LHCN-M2 (cell line): ENCODE results near the gene LRRC27. TPM values are rescaled to one million over a fixed set of nuclear protein-coding genes. Genes with fewer than 3 reads are reported as not detected.

Experiments used
- DNase-seq: peaks from one replicate; pipeline ENCODE4 v3.0.0-alpha.2; 2012; ENCODE audit warnings: low read depth
- total RNA-seq: library from RNA; depleted of rRNA; stranded (reverse); fragments of >200 nt; gene quantifications from 2 replicates; pipeline ENCODE4 v1.2.3, GENCODE V29; 2014

The LRRC27 gene
- total RNA-seq, 1 experiment from 2014 or later, result 5.1 TPM

GRCh38 chr10:132301371-132302330, 30.3 kb upstream of the LRRC27 start:
- DNase-seq, result no peak

GRCh38 chr10:132302421-132303310, 29.3 kb upstream of the LRRC27 start:
- DNase-seq, result no peak

DNA sequence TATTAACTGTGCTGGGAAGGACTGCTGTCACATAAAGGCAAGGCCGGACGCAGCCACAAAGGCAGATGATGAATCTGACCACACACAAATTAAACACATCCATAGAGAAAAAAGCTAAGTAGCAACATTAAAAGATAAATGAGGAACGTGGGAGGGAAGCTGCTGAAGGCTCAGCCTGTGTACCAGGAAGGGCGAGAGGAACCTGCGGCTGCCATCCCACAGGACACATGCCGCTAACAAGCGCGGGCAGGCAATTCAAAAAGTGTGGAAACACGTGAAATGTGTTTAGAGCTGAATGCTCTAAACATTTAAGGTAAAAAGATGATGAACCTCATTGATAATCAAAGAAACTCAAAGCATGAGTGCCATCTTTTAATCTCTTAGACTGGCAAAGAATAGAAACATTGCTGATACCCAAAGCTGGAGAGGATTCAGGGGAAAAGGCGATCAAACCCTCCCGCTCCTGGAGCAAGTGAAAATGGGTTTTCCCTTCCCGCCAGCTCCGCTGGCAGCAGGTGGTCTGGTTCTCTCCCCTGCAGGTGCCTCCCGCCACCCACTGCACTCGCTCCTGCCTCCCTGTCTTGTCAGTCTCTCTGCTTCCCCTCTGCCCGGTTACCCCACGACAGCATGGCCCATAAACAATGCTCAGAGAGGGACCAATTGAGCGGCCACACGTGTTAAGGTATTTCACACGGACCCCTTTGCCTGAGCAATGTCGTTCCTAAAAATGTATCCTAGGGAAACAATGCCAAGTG, 28.5 kb upstream of the LRRC27 start:
- DNase-seq, result no peak

- no peak for DNase-seq
Measured at GRCh38 chr10:132304756-132305509, 27.1 kb upstream of the LRRC27 start.

- DNase-seq, result no peak
Measured at GRCh38 chr10:132305654-132306342, 26.2 kb upstream of the LRRC27 start.

DNA sequence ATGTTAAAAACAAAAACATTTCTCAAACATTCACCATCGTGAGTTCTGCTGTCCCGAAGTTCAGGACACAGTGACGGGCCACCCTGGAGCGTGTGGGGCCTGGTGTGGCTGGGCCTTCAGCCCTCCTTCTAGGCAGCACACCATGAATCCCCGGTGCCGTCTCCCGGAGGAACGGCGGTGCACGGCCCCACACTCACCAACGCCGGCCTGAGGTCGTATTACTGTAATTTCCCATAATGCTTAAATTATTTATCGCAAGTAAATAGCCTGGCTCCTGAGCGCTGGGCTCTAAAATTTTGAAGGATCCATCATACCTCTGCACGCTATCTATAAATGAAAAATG, 25.7 kb upstream of the LRRC27 start:
- no peak for DNase-seq

- DNase-seq, result no peak
Measured at GRCh38 chr10:132306864-132307751, 24.9 kb upstream of the LRRC27 start.

DNA sequence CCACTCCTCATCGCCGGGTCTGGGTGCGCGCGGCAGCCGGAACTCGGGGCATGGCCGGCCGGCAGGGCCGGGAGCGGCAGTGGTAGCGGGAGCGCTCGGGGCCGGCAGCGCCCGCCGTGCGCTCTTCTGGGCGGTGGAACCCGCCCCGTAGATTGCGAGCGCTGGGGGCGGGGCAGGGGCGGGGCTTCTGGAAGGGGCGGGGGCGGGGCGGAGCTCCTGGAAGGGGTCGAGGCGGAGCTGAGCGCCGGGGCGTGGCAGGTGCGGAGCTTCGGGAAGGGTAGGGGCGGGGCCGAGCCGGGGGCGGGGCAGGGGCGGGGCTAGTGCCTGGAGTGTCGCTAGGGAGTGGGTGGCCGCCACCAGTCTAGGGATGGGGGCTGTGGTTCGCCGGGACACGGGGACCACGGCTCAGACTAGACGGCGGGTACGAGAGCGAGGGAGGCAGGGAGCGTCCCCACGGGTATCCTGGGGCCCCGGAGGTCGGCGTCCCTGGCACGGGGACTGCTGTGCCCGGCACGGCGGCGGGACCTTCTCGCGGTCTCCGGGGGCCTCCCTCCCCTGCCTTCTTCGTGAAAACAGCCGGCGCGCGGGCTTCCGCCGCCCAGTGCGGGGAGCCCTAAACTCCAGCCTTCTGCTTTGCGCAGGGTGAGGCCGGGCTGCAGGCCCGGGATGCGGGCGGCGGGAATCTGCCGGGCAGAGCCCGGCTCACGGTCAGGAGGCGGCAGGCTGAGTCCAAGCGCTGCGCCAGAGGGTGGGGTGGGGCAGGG, 24.0 kb upstream of the LRRC27 start, which contains the start of gene STK32C:
Gene STK32C (minus strand): TSS at position 128 of the 764 bp plus-strand sequence. CDS start 117 bp downstream, at position 11.
- DNase-seq, result peak; percentile 84

- no peak for DNase-seq
Measured at GRCh38 chr10:132308587-132309470, 23.2 kb upstream of the LRRC27 start.

DNA sequence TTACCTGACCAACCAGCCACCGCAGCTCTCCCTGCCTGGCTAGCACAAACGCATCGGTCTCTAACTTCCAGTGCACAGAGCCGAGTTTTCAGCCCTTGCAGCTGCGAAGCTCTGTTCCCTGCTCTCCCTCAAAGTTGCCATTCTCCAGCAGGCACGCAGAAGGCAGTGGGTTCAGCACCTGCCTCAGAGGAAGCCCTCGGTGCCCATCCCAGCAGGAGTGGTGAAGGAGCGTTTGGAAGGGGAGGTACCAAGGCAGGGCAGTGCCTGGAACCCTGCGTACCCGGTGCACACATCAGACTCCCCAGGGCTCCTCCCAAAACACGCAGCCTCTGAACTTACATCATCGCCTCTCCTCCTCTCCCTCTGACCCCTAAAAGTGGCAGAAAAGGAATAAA, 22.5 kb upstream of the LRRC27 start:
- DNase-seq, result no peak

- no peak for DNase-seq
Measured at GRCh38 chr10:132309879-132310591, 22.0 kb upstream of the LRRC27 start.

DNA sequence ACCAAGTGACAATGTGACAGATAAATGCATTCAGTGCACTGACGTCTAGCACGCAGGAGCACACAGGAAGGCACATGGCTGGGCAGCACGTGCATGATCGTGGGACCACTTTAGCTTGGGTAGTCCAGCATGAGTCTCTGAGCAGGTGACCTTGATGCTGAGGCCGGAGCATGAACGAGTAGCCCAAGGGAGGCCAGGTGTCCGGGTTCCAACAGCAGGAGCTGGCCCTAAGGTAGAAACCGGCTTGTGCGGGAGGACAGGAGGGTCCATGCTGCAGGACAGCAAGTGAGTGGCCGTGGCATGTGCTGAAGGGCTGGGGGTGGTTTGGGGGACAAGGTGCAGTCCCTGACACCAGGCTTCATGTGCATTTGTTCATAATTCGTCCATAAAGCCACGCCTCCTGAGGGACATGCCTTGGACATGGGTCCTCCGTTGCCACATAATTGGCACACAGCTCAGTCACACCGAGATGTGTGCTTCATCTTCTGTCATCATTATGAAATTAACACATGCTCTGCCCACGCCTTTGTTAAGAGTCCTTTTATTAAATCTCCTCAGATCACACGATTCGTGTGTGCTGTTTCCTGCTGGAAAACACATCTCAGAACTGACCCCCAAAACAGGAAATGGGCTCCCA, 21.2 kb upstream of the LRRC27 start:
- DNase-seq, result no peak

DNA sequence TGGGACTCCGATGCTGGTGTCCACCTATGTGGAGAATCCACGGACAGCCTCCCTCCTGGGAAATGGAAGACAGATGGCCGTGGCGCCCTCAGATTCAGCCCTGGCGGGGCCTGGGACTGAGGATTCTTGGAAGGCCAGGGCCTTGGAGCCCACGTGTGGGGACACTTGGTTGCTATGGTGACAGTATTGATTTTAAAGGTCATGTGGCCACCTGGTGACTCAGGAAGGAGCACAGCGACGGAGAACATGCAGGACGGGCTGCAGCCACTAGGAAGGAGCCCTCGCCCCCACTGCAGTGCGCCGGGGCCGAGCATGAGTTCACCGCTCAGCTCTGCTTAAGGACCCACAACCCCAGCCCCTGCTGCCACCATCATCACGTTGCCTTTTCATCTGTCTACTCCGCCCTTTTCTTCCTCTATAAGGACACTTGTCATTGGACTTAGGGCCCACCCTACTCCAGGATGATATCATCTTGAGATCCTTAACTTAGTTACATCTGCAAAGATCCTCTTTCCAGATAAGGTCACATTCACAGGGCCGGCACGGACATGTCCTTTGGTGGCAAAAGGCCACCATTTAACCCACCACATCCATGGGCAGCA, 20.6 kb upstream of the LRRC27 start:
- no peak for DNase-seq

- DNase-seq, result no peak
Measured at GRCh38 chr10:132313305-132313704, 18.7 kb upstream of the LRRC27 start.

DNA sequence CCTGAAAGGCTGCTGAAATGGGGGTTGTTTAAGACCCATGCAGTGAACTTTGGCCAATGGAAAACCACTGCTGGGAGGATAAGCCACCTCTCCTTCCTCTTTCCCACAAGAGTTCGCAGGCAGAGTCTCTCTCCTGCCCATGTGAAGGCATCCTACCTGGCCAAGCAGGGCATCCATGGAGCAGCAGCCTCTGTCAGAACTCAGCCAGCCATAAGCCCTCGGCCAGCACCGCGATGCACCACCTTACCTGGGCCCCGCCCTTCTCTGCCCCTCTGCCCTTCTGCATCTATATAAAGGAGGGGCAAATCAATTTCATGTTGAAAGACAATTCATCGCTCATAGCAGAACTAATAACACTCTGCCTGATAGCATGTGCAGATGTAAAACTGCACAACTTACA, 18.1 kb upstream of the LRRC27 start:
- DNase-seq, result no peak

DNA sequence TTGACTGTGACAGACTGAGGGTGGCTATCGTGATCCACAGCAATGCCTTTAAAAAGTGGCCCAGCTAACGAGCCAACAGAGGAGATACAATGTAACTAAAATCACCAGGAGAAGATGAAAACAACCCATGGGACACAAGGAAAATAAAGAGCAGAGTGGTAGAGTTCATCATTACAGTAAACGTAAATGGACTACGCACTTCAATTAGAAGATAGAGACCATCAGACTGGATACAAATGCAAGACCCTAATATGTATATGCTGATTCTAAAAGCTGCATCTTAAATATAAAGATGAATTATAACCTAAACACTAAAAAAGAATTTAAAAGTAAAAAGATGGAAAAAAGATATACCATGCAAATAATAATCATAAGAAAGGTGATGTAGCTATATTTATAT, 17.7 kb upstream of the LRRC27 start:
- no peak for DNase-seq
